Uterus (tissue), 4 donors: Measurements from ENCODE around the gene KCNQ2. TPM values are rescaled to one million over a fixed set of nuclear protein-coding genes. Genes with fewer than 3 reads are reported as not detected.

Experiments
- DNase-seq, 2 donors: peaks; one replicate each; pipeline ENCODE4 v3.0.0-alpha.2; 2019 to 2020
- H3K27ac ChIP-seq, 2 donors: fragments of 200-600 bp; sonication (generic); 1 replicate in 1 of 2; 2 replicates in 1 of 2; pipeline ENCODE4 v1.5.1; 2016 to 2018
- H3K27me3 ChIP-seq, 2 donors: fragments of 200-600 bp; sonication (generic); one replicate each; pipeline ENCODE4 v1.5.1; 2018 to 2019; ENCODE audit warnings: control low read depth in 1 of 2
- H3K36me3 ChIP-seq, 2 donors: fragments of 200-600 bp; sonication (generic); one replicate each; pipeline ENCODE4 v1.5.1; 2019; ENCODE audit warnings: control low read depth in 1 of 2
- H3K4me1 ChIP-seq, 2 donors: fragments of 200-600 bp; sonication (generic); one replicate each; pipeline ENCODE4 v1.5.1; 2018 to 2019; ENCODE audit warnings: control low read depth in 1 of 2
- H3K4me3 ChIP-seq, 2 donors: fragments of 200-600 bp; sonication (generic); 1 replicate in 1 of 2; 2 replicates in 1 of 2; pipeline ENCODE4 v1.5.1; 2018 to 2019; ENCODE audit warnings: mild to moderate bottlenecking in 1 of 2
- H3K9me3 ChIP-seq, 2 donors: fragments of 200-600 bp; sonication (generic); one replicate each; pipeline ENCODE4 v1.5.1; 2019; ENCODE audit warnings: control low read depth in 1 of 2
- POLR2A ChIP-seq, 2 donors: fragments of 450-650 bp; IDR thresholded peaks; one replicate each; pipeline ENCODE4 v1.6.1; 2016; ENCODE audit warnings: antibody characterized with exemption in 2 of 2, mild to moderate bottlenecking in 1 of 2, moderate library complexity in 1 of 2
- intact Hi-C: fragments of 100-400 bp; cut with DNase I; formaldehyde crosslinking; loops from one replicate; pipeline ENCODE4 v1.15.1; 2023; ENCODE audit warnings: low total_unique reads
- total RNA-seq, 4 donors: library from RNA; depleted of rRNA in 3 of 4; stranded (reverse); fragments of >200 nt in 3 of 4; gene quantifications; one replicate each; pipeline versions ENCODE4 v1.1.0 to v1.2.4, GENCODE V29; 2014 to 2023
- TF ChIP-seq, protein P1 (sequence below), 4 experiments: fragments of 200-600 bp in 2 of 4; fragments of 450-650 bp in 2 of 4; sonication (generic) in 2 of 4; IDR thresholded peaks; one replicate each; pipeline ENCODE4 v1.5.1; 2016 to 2019; ENCODE audit warnings: antibody characterized with exemption in 4 of 4, mild to moderate bottlenecking in 2 of 4, moderate library complexity in 1 of 4
- donor health status: DM: yes; HTN: yes; CAD: no.

Gene KCNQ2
- total RNA-seq, 4 donors from 2014 or later = 1.2 to 4.9 TPM; not detected in 2

DNA sequence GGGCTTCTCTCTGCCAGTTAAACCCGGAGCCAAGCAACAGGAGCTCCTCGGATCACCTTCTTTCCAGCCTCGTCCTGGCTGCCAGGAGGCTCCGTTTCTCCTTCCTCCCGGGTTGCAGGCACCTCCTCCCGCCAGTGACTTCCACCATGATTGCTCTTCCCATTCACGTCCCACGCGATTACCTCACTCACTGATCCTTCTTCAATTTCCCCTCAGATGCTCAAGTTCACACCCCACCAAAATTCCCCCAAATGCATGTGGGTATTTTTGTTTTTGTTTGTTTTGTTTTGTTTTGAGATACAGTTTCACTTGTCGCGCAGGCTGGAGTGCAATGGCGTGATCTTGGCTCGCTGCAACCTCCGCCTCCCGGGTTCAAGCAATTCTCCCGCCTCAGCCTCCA lies 25.1 kb downstream of the KCNQ2 start:
- no peak overlapping the region for H3K4me3 ChIP-seq
- TF ChIP-seq, protein P1, sequence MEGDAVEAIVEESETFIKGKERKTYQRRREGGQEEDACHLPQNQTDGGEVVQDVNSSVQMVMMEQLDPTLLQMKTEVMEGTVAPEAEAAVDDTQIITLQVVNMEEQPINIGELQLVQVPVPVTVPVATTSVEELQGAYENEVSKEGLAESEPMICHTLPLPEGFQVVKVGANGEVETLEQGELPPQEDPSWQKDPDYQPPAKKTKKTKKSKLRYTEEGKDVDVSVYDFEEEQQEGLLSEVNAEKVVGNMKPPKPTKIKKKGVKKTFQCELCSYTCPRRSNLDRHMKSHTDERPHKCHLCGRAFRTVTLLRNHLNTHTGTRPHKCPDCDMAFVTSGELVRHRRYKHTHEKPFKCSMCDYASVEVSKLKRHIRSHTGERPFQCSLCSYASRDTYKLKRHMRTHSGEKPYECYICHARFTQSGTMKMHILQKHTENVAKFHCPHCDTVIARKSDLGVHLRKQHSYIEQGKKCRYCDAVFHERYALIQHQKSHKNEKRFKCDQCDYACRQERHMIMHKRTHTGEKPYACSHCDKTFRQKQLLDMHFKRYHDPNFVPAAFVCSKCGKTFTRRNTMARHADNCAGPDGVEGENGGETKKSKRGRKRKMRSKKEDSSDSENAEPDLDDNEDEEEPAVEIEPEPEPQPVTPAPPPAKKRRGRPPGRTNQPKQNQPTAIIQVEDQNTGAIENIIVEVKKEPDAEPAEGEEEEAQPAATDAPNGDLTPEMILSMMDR (IDR thresholded peaks at IDR 0.05) = no peak
- no peak for TF ChIP-seq POLR2A (IDR thresholded peaks at IDR 0.05)
- intact Hi-C loops = no loop called here
- H3K36me3 ChIP-seq = no peaks in the 10 kb centered on the region
- H3K27me3 ChIP-seq = peaks cover 0 to 8% of the 10 kb centered on the region in 2 donors
- H3K27ac ChIP-seq = no peak overlapping the region
- no peaks in the 10 kb centered on the region for H3K4me1 ChIP-seq
- no peak for DNase-seq
- H3K9me3 ChIP-seq = no peaks in the 10 kb centered on the region

DNA sequence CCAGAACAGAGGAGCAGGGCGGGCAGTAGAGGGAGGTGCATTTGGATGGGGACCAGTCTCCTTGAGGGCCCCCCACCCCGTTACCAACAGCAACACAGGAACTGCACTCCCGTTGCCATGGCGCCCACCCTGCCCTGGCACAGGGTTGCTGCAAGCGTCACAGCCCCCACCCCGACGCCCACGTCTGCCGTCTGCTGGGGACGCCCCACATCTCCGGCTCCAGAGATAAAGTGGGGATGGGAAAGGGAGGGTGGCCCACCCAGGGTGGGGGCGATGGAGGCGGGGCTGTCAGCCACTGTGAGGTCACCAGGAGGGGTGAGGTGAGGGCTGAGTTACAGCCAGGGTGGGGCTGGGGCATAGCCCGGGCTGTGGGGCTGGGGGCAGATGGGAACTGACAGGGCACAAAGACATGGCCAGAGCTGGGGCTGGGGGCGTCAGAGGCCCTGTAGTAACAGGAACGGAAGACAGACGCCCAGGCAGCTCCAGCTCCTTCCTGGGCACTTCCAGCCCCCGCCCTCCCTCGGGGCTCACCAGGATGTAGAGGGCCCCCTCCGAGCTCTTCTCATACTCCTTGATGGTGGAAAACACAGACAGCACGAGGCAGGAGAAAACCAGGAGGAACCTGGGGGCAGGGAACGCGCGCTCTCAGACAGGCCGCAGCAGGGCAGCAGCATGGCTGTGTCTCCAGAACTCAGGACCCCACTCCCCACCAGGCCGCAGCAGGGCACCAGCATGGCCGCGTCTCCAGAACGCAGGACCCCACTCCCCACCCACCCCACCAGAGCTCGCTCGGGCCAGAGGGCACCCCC lies 26.0 kb downstream of the KCNQ2 start:
- no peak overlapping the region for H3K27ac ChIP-seq
- TF ChIP-seq, protein P1 (IDR thresholded peaks at IDR 0.05) = no peak
- TF ChIP-seq POLR2A (IDR thresholded peaks at IDR 0.05) = no peak
- no peaks in the 10 kb centered on the region for H3K9me3 ChIP-seq
- no peaks in the 10 kb centered on the region for H3K4me1 ChIP-seq
- no peak overlapping the region for H3K4me3 ChIP-seq
- peaks cover 0 to 6% of the 10 kb centered on the region in 2 donors for H3K27me3 ChIP-seq
- no peak for DNase-seq
- no peaks in the 10 kb centered on the region for H3K36me3 ChIP-seq
- intact Hi-C loops = no loop called here

DNA sequence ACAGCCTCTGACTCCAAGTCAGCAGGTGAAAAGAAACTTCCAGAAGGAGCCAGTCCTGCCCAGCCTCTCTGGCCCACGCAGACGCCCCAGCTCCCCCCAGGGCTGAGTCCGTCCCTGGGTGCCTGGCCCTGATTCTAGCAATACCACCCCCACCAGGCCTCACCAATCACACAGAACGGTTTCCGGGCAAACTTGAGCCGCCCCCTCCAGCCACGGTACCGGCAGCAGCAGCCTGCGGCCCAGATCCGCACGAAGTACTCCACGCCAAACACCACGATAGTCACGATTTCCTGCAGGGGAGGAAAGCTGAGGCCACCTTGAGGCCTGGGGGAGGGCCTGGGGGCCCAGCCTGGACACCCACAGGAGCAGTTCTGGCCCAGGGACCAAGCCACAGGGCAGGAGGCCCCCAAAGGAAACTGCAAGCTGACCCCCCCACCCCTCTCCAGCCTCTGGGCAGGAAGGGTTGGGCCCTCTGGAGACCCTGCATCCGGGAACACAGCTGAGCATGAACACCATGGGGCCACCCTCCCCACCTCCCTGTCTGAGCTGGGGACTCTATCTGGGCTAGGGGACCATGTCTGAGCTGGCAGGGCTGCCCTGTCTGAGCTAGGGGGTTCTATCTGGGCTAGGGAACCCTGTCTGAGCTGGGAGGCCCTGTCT lies 27.2 kb downstream of the KCNQ2 start:
- Histone ChIP-seq H3K36me3 (no peaks in the 10 kb centered on the region), H3K4me1 (no peaks in the 10 kb centered on the region), H3K27me3 (peaks cover 0 to 6% of the 10 kb centered on the region in 2 donors), H3K27ac (no peak overlapping the region), H3K9me3 (no peaks in the 10 kb centered on the region), H3K4me3 (no peak overlapping the region)
- TF ChIP-seq, protein P1 (IDR thresholded peaks at IDR 0.05) = no peak
- TF ChIP-seq POLR2A (IDR thresholded peaks at IDR 0.05) = no peak
- DNase-seq = no peak
- intact Hi-C loops = no loop called here

DNA sequence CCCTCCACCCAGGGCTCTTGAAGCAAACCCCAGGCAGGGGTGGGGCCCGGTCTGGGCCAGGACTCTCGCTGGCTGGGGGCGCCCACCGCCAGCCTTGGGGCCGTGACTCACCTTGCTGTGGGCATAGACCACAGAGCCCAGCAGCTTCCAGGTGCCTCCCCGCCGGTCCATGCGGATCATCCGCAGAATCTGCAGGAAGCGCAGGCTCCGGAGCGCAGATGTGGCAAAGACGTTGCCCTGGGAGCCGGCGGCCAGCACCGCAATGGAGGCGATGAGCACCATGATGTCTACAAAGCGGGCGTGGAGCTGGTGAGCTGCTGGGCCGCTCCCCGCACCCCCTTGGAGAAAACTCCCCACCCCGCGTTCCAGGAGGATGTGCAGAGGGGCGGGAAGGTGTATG lies 27.9 kb downstream of the KCNQ2 start:
- intact Hi-C loops = no loop called here
- no peak for DNase-seq
- no peak overlapping the region for H3K4me3 ChIP-seq
- H3K9me3 ChIP-seq = no peaks in the 10 kb centered on the region
- H3K4me1 ChIP-seq = no peaks in the 10 kb centered on the region
- H3K36me3 ChIP-seq = no peaks in the 10 kb centered on the region
- H3K27me3 ChIP-seq = peaks cover 0 to 6% of the 10 kb centered on the region in 2 donors
- TF ChIP-seq, protein P1 (IDR thresholded peaks at IDR 0.05) = no peak
- no peak for TF ChIP-seq POLR2A (IDR thresholded peaks at IDR 0.05)
- H3K27ac ChIP-seq = no peak overlapping the region
